ENCODE data around the gene RPF1. TPM values are rescaled to one million over a fixed set of nuclear protein-coding genes. Genes with fewer than 3 reads are reported as not detected.
"Not testable (repeated sequence)": the region's sequence is repeated elsewhere in the genome, so short reads cannot be mapped to it uniquely, and the experiment has no call there.

Gene RPF1
- total RNA-seq, 1 donor from 2014 or later = 42.6 TPM

- H3K9me3 Mint-ChIP-seq (ENCODE audit: low read depth) = peaks cover 8% of the 10 kb centered on the region
- no peak overlapping the region for H3K4me3 Mint-ChIP-seq (ENCODE audit: low read depth)
- no peak overlapping the region for H3K27ac Mint-ChIP-seq
- TF ChIP-seq CTCF (IDR thresholded peaks at IDR 0.05; ENCODE audit: unreplicated experiment) = no peak
- H3K36me3 Mint-ChIP-seq (ENCODE audit: insufficient read depth) = peaks cover 7% of the 10 kb centered on the region
- no peak for DNase-seq (ENCODE audit: low spot score, unreplicated experiment)
- H3K4me1 Mint-ChIP-seq (ENCODE audit: low read depth) = peaks cover 14% of the 10 kb centered on the region
- no peaks in the 10 kb centered on the region for H3K27me3 Mint-ChIP-seq
These were observed 44.1 kb upstream of the RPF1 start for GRCh38 chr1:84434801-84435549.

- peaks cover 14% of the 10 kb centered on the region for H3K4me1 Mint-ChIP-seq (ENCODE audit: low read depth)
- no peak for TF ChIP-seq CTCF (IDR thresholded peaks at IDR 0.05; ENCODE audit: unreplicated experiment)
- H3K27me3 Mint-ChIP-seq = no peaks in the 10 kb centered on the region
- H3K27ac Mint-ChIP-seq = no peak overlapping the region
- H3K36me3 Mint-ChIP-seq (ENCODE audit: insufficient read depth) = no peaks in the 10 kb centered on the region
- no peaks in the 10 kb centered on the region for H3K9me3 Mint-ChIP-seq (ENCODE audit: low read depth)
- H3K4me3 Mint-ChIP-seq (ENCODE audit: low read depth) = no peak overlapping the region
- no peak for DNase-seq (ENCODE audit: low spot score, unreplicated experiment)
These were observed 42.0 kb upstream of the RPF1 start for GRCh38 chr1:84436876-84437655.

DNA sequence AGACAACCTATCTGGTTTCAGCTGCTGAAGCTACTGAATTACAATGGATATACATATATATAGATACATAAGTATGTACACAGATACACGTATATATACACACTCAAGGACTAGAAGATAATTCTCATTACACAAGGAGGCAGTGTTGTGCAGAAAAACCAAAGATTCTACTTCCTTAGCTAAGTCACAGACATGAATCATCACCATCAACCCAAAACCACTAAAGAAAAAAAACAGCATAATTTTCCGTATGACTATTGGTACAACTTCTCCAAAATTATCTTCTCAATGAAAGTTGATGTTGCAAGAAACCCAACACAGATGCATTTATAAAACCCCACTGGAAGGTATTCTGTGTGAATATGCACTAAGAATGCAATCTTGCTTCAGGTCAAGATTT, 36.8 kb upstream of the RPF1 start:
- no peak for TF ChIP-seq CTCF (IDR thresholded peaks at IDR 0.05; ENCODE audit: unreplicated experiment)
- no peaks in the 10 kb centered on the region for H3K36me3 Mint-ChIP-seq (ENCODE audit: insufficient read depth)
- H3K4me3 Mint-ChIP-seq (ENCODE audit: low read depth) = no peak overlapping the region
- H3K27ac Mint-ChIP-seq = no peak overlapping the region
- DNase-seq (ENCODE audit: low spot score, unreplicated experiment) = no peak
- peaks cover 4% of the 10 kb centered on the region for H3K4me1 Mint-ChIP-seq (ENCODE audit: low read depth)
- no peaks in the 10 kb centered on the region for H3K27me3 Mint-ChIP-seq
- H3K9me3 Mint-ChIP-seq (ENCODE audit: low read depth) = peaks cover 13% of the 10 kb centered on the region

DNA sequence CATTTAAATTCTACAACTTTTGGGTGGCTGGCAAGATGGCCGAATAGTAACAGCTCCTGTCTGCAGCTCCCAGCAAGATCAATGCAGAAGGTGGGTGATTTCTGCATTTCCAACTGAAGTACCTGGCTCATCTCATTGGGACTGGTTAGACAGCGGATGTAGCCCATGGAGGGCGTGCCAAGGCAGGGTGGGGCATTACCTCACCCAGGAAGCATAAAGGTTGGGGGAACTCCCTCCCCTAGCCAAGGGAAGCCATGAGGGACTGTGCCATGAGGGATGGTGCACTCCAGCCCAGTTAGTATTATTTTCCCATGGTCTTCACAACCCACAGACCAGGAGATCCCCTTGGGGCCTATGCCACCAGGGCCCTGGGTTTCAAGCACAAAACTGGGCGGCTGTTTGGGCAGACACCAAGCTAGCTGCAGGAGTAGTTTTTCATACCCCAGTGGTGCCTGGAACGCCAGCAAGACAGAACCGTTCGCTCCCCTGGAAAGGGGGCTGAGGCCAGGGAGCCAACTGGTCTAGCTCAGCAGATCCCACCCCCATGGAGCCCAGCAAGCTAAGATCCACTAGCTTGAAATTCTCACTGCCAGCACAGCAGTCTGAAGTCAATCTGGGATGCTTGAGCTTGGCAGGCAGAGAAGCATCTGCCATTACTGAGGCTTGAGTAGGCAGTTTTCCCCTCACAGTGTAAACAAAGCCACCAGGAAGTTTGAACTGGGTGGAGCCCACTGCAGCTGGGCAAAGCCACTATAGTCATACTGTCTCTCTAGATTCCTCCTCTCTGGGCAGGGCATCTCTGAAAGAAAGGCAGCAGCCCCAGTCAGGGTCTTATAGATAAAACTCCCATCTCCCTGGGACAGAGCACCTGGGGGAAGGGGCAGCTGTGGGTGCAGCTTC, 36.1 kb upstream of the RPF1 start:
- H3K27ac Mint-ChIP-seq; H3K27me3 Mint-ChIP-seq; DNase-seq (ENCODE audit: low spot score, unreplicated experiment); H3K4me1 Mint-ChIP-seq (ENCODE audit: low read depth); H3K4me3 Mint-ChIP-seq (ENCODE audit: low read depth); H3K36me3 Mint-ChIP-seq (ENCODE audit: insufficient read depth): not testable (repeated sequence)
- H3K9me3 Mint-ChIP-seq (ENCODE audit: low read depth) = peaks cover 14% of the 10 kb centered on the region

DNA sequence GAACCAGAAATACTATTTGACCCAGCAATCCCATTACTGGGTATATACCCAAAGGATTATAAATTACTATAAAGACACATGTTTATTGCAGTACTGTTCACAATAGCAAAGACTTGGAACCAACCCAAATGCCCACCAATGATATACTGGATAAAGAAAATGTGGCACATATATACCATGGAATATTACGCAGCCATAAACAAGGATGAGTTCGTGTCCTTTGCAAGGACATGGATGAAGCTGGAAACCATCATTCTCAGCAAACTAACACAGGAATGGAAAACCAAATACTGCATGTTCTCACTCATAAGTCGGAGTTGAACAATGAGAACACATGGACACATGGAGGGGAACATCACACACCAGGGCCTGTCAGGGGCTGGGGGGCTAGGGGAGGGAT, 30.4 kb upstream of the RPF1 start:
- H3K27me3 Mint-ChIP-seq; H3K4me3 Mint-ChIP-seq (ENCODE audit: low read depth); H3K27ac Mint-ChIP-seq; H3K36me3 Mint-ChIP-seq (ENCODE audit: insufficient read depth); DNase-seq (ENCODE audit: low spot score, unreplicated experiment); H3K4me1 Mint-ChIP-seq (ENCODE audit: low read depth): not testable (repeated sequence)
- peaks cover 14% of the 10 kb centered on the region for H3K9me3 Mint-ChIP-seq (ENCODE audit: low read depth)

- TF ChIP-seq CTCF (IDR thresholded peaks at IDR 0.05; ENCODE audit: unreplicated experiment) = no peak
- peaks cover 6% of the 10 kb centered on the region for H3K9me3 Mint-ChIP-seq (ENCODE audit: low read depth)
- H3K27ac Mint-ChIP-seq = no peak overlapping the region
- H3K4me3 Mint-ChIP-seq (ENCODE audit: low read depth) = no peak overlapping the region
- no peaks in the 10 kb centered on the region for H3K36me3 Mint-ChIP-seq (ENCODE audit: insufficient read depth)
- DNase-seq (ENCODE audit: low spot score, unreplicated experiment) = no peak
- no peaks in the 10 kb centered on the region for H3K4me1 Mint-ChIP-seq (ENCODE audit: low read depth)
- H3K27me3 Mint-ChIP-seq = peaks cover 13% of the 10 kb centered on the region
These were observed 28.2 kb upstream of the RPF1 start for GRCh38 chr1:84450910-84451309.
